Upper lobe of right lung (tissue), 1 donor: ENCODE measurements around the gene FRK. TPM values are rescaled to one million over a fixed set of nuclear protein-coding genes. Genes with fewer than 3 reads are reported as not detected.

Experiments
- ATAC-seq: fragments of 200-7000 bp; cut with Tn5 transposase; one replicate; pipeline ENCODE4 v1.9.1; 2020; ENCODE audit warnings: mild to moderate bottlenecking, moderate library complexity
- DNase-seq: peaks from one replicate; pipeline ENCODE4 v3.0.0-alpha.2; 2020
- H3K27ac ChIP-seq: fragments of 200-600 bp; one replicate; pipeline ENCODE4 v1.8.0; 2022
- H3K27me3 ChIP-seq: fragments of 200-600 bp; one replicate; pipeline ENCODE4 v1.8.0; 2022; ENCODE audit warnings: mild to moderate bottlenecking
- H3K36me3 ChIP-seq: fragments of 200-600 bp; one replicate; pipeline ENCODE4 v1.8.0; 2022
- H3K4me1 ChIP-seq: fragments of 200-600 bp; one replicate; pipeline ENCODE4 v1.8.0; 2022
- H3K4me3 ChIP-seq: fragments of 200-600 bp; one replicate; pipeline ENCODE4 v1.8.0; 2022; ENCODE audit warnings: mild to moderate bottlenecking
- H3K9me3 ChIP-seq: fragments of 200-600 bp; one replicate; pipeline ENCODE4 v1.8.0; 2022
- CTCF ChIP-seq: fragments of 200-600 bp; IDR thresholded peaks from one replicate; pipeline ENCODE4 v1.8.0; 2022; ENCODE audit warnings: antibody characterized with exemption
- intact Hi-C: fragments of 100-400 bp; cut with DNase I; formaldehyde crosslinking; loops from one replicate; pipeline ENCODE4 v1.11.0; 2022
- total RNA-seq: library from RNA; stranded (reverse); fragmentation: NEBNext Ultra II Directional; extraction: Animal tissue kit (Norgen Biotek cat#: 25700); gene quantifications from one replicate; pipeline ENCODE4 v1.2.1, GENCODE V29; 2021
- donor health status: DM: no; HTN: yes; CAD: no; lungs with severe emphysema.

Gene FRK
- total RNA-seq, 1 donor from 2014 or later = 7.2 TPM

GRCh38 chr6:116041934-116042333, 18.8 kb downstream of the FRK start:
- Histone ChIP-seq H3K36me3 (no peaks in the 10 kb centered on the region), H3K4me1 (no peaks in the 10 kb centered on the region), H3K4me3 (no peak overlapping the region), H3K27ac (no peak overlapping the region), H3K9me3 (no peaks in the 10 kb centered on the region), H3K27me3 (no peaks in the 10 kb centered on the region)
- DNase-seq (no peak), ATAC-seq (no peak)
- intact Hi-C loops = no loop called here
- no peak for TF ChIP-seq CTCF

GRCh38 chr6:116040993-116041392, 19.7 kb downstream of the FRK start:
- TF ChIP-seq CTCF = no peak
- H3K4me3 ChIP-seq = no peak overlapping the region
- DNase-seq = no peak
- no peaks in the 10 kb centered on the region for H3K9me3 ChIP-seq
- no peak for ATAC-seq
- no peak overlapping the region for H3K27ac ChIP-seq
- H3K36me3 ChIP-seq = no peaks in the 10 kb centered on the region
- H3K4me1 ChIP-seq = peaks cover 4% of the 10 kb centered on the region
- H3K27me3 ChIP-seq = no peaks in the 10 kb centered on the region
- intact Hi-C loops = no loop called here

GRCh38 chr6:116036885-116037284, 23.8 kb downstream of the FRK start:
- Histone ChIP-seq H3K27ac (no peak overlapping the region), H3K4me3 (no peak overlapping the region), H3K4me1 (peaks cover 4% of the 10 kb centered on the region), H3K36me3 (no peaks in the 10 kb centered on the region), H3K27me3 (no peaks in the 10 kb centered on the region), H3K9me3 (no peaks in the 10 kb centered on the region)
- intact Hi-C loops = no loop called here
- no peak for TF ChIP-seq CTCF
- ATAC-seq = no peak
- DNase-seq = no peak

- H3K27me3 ChIP-seq = no peaks in the 10 kb centered on the region
- intact Hi-C loops = no loop called here
- H3K36me3 ChIP-seq = no peaks in the 10 kb centered on the region
- DNase-seq (no peak), ATAC-seq (no peak)
- H3K9me3 ChIP-seq = no peaks in the 10 kb centered on the region
- H3K27ac ChIP-seq = peak overlapping the region; percentile 12
- no peak overlapping the region for H3K4me3 ChIP-seq
- peaks cover 4% of the 10 kb centered on the region for H3K4me1 ChIP-seq
- TF ChIP-seq CTCF = no peak
Observed at GRCh38 chr6:116036075-116036773, 24.5 kb downstream of the FRK start.

GRCh38 chr6:116035616-116036015, 25.1 kb downstream of the FRK start:
- Histone ChIP-seq H3K9me3 (no peaks in the 10 kb centered on the region), H3K4me1 (peaks cover 4% of the 10 kb centered on the region), H3K36me3 (no peaks in the 10 kb centered on the region), H3K27me3 (no peaks in the 10 kb centered on the region), H3K4me3 (no peak overlapping the region), H3K27ac (peak overlapping the region; percentile 12)
- intact Hi-C loops = no loop called here
- no peak for ATAC-seq
- no peak for DNase-seq
- TF ChIP-seq CTCF = no peak

GRCh38 chr6:116034327-116034726, 26.4 kb downstream of the FRK start:
- ATAC-seq = no peak

More at GRCh38 chr6:116034327-116034726, 26.4 kb downstream of the FRK start:
- H3K4me3 ChIP-seq = no peak overlapping the region
- DNase-seq = no peak
- H3K27me3 ChIP-seq = no peaks in the 10 kb centered on the region
- H3K9me3 ChIP-seq = no peaks in the 10 kb centered on the region
- no peak overlapping the region for H3K27ac ChIP-seq
- no peaks in the 10 kb centered on the region for H3K36me3 ChIP-seq
- TF ChIP-seq CTCF = no peak
- intact Hi-C loops = no loop called here
- peaks cover 4% of the 10 kb centered on the region for H3K4me1 ChIP-seq
